Liver (tissue), 9 donors: ENCODE results near the gene PAX8. TPM values are rescaled to one million over a fixed set of nuclear protein-coding genes. Genes with fewer than 3 reads are reported as not detected.
A peak's percentile ranks its signal among the peaks of the same experiment; 100 is the strongest.

Experiments
- DNase-seq: peaks from one replicate; pipeline ENCODE4 v3.0.0-alpha.2; 2017; ENCODE audit warnings: low spot score
- H3K27ac ChIP-seq, 2 donors: one replicate each; pipeline ENCODE4 v1.7.0; 2013; ENCODE audit warnings: inconsistent platforms in 2 of 2, low read length in 2 of 2, control low read depth in 1 of 2, low read depth in 1 of 2, mild to moderate bottlenecking in 1 of 2
- H3K27me3 ChIP-seq, 4 donors: one replicate each; pipeline versions ENCODE4 v1.6.1 to v1.7.0; 2013; ENCODE audit warnings: low read length in 3 of 4, inconsistent platforms in 1 of 4, mild to moderate bottlenecking in 1 of 4, moderate library complexity in 1 of 4; ENCODE audit not compliant: control insufficient read depth in 4 of 4, insufficient read depth in 4 of 4
- H3K36me3 ChIP-seq, 4 donors: one replicate each; pipeline versions ENCODE4 v1.6.1 to v1.7.0; 2013; ENCODE audit warnings: low read length in 3 of 4, mild to moderate bottlenecking in 3 of 4, low read depth in 1 of 4, moderate library complexity in 1 of 4; ENCODE audit not compliant: control insufficient read depth in 4 of 4, insufficient read depth in 3 of 4
- H3K4me1 ChIP-seq, 4 donors: one replicate each; pipeline versions ENCODE4 v1.6.1 to v1.7.0; 2013; ENCODE audit warnings: low read length in 3 of 4, mild to moderate bottlenecking in 3 of 4, moderate library complexity in 1 of 4; ENCODE audit not compliant: control insufficient read depth in 4 of 4, insufficient read depth in 4 of 4
- H3K4me3 ChIP-seq, 3 donors: one replicate each; pipeline versions ENCODE4 v1.6.1 to v1.7.0; 2013; ENCODE audit warnings: low read length in 3 of 3, control low read depth in 1 of 3, low read depth in 1 of 3, mild to moderate bottlenecking in 1 of 3
- H3K9ac ChIP-seq, 2 donors: one replicate each; pipeline ENCODE4 v1.7.0; 2013; ENCODE audit warnings: low read length in 2 of 2, mild to moderate bottlenecking in 2 of 2, moderate library complexity in 2 of 2, control low read depth in 1 of 2, low read depth in 1 of 2
- H3K9me3 ChIP-seq, 4 donors: one replicate each; pipeline versions ENCODE4 v1.6.1 to v1.7.0; 2013; ENCODE audit warnings: low read length in 3 of 4; ENCODE audit not compliant: control insufficient read depth in 4 of 4
- ATF3 ChIP-seq: IDR thresholded peaks from 2 replicates; pipeline ENCODE4 v1.6.1; 2016; ENCODE audit warnings: antibody characterized with exemption
- CTCF ChIP-seq: fragments of 150-350 bp; IDR thresholded peaks from 2 replicates; pipeline ENCODE4 v1.5.1; 2017; ENCODE audit warnings: improper control_type of control experiment, low read depth, low read length; ENCODE audit not compliant: missing input control
- EGR1 ChIP-seq, 2 donors: IDR thresholded peaks; 2 replicates each; pipeline ENCODE4 v1.6.1; 2016 to 2018; ENCODE audit warnings: antibody characterized with exemption in 2 of 2, low read depth in 2 of 2
- FOXA1 ChIP-seq: IDR thresholded peaks from 2 replicates; pipeline ENCODE4 v1.6.1; 2016; ENCODE audit warnings: antibody characterized with exemption
- FOXA2 ChIP-seq: IDR thresholded peaks from 2 replicates; pipeline ENCODE4 v1.6.1; 2016; ENCODE audit warnings: antibody characterized with exemption
- GABPA ChIP-seq, 2 donors: IDR thresholded peaks in 1 of 2; conservative IDR thresholded peaks in 1 of 2; 2 replicates each; pipeline ENCODE4 v1.6.1; 2016; ENCODE audit warnings: antibody characterized with exemption in 2 of 2, mild to moderate bottlenecking in 1 of 2, moderate library complexity in 1 of 2
- HNF4A ChIP-seq, 2 donors: conservative IDR thresholded peaks; 2 replicates each; pipeline ENCODE4 v1.6.1; 2016; ENCODE audit warnings: antibody characterized with exemption in 2 of 2, mild to moderate bottlenecking in 2 of 2
- HNF4G ChIP-seq: IDR thresholded peaks from 2 replicates; pipeline ENCODE4 v1.6.1; 2016; ENCODE audit warnings: antibody characterized with exemption
- JUND ChIP-seq, 2 donors: IDR thresholded peaks; 2 replicates each; pipeline ENCODE4 v1.6.1; 2016; ENCODE audit warnings: antibody characterized with exemption in 2 of 2
- MAX ChIP-seq: IDR thresholded peaks from 2 replicates; pipeline ENCODE4 v1.6.1; 2016; ENCODE audit warnings: antibody characterized with exemption
- NR2F2 ChIP-seq: IDR thresholded peaks from 2 replicates; pipeline ENCODE4 v1.6.1; 2016; ENCODE audit warnings: antibody characterized with exemption
- RAD21 ChIP-seq, 2 donors: IDR thresholded peaks; 2 replicates each; pipeline ENCODE4 v1.6.1; 2016; ENCODE audit warnings: antibody characterized with exemption in 2 of 2, mild to moderate bottlenecking in 2 of 2
- REST ChIP-seq: IDR thresholded peaks from 2 replicates; pipeline ENCODE4 v1.6.1; 2016; ENCODE audit warnings: antibody characterized with exemption, mild to moderate bottlenecking
- RXRA ChIP-seq, 2 donors: IDR thresholded peaks; 2 replicates each; pipeline ENCODE4 v1.6.1; 2017 to 2018; ENCODE audit warnings: antibody characterized with exemption in 2 of 2, mild to moderate bottlenecking in 1 of 2
- SP1 ChIP-seq: IDR thresholded peaks from 2 replicates; pipeline ENCODE4 v1.6.1; 2018; ENCODE audit warnings: antibody characterized with exemption, mild to moderate bottlenecking
- TAF1 ChIP-seq: conservative IDR thresholded peaks from 2 replicates; pipeline ENCODE4 v1.6.1; 2016; ENCODE audit warnings: antibody characterized with exemption, mild to moderate bottlenecking
- YY1 ChIP-seq: IDR thresholded peaks from 2 replicates; pipeline ENCODE4 v1.6.1; 2016; ENCODE audit warnings: antibody characterized with exemption, mild to moderate bottlenecking
- ZBTB33 ChIP-seq: IDR thresholded peaks from 2 replicates; pipeline ENCODE4 v1.6.1; 2016; ENCODE audit warnings: antibody characterized with exemption
- WGBS: extraction: QIAGEN DNeasy Blood & Tissue Kit; methylation state at CpG from one replicate; pipeline ENCODE4 v1.1.7; 2013; 5-methylcytosine and 5-hydroxymethylcytosine counted together
- polyA plus RNA-seq, 2 donors: library from polyadenylated mRNA; stranded (reverse) in 1 of 2; unstranded in 1 of 2; fragments of 200-250 nt in 1 of 2; fragments of >200 nt in 1 of 2; fragmentation: Nextera tagmentation in 1 of 2; extraction: Ambion mirVana in 1 of 2; gene quantifications; one replicate each; pipeline versions ENCODE4 v1.2.1 to v1.2.3, GENCODE V29; 2013 to 2015
- total RNA-seq, 2 donors: library from RNA; depleted of rRNA; stranded (reverse); fragments of >200 nt; gene quantifications; one replicate each; pipeline ENCODE4 v1.2.3, GENCODE V29; 2014
- donor health status: healthy.
- donor health status: healthy.
- donor health status: healthy.
- donor health status: healthy.
- donor health status: healthy.

Gene PAX8
- total and polyA plus RNA-seq, 4 donors, result 0.09 to 0.85 (median 0.33) TPM

- no peak overlapping the region for H3K9ac ChIP-seq
- no peak for TF ChIP-seq NR2F2
- no peak for TF ChIP-seq EGR1 (IDR thresholded peaks at IDR 0.05; ENCODE audit: low read depth in 2 of 2)
- no peak for TF ChIP-seq SP1
- TF ChIP-seq GABPA (IDR thresholded peaks at IDR 0.05 in 1 of 2, conservative IDR thresholded peaks at IDR 0.05 in 1 of 2), result no peak
- no peak for TF ChIP-seq HNF4G
- TF ChIP-seq HNF4A (conservative IDR thresholded peaks at IDR 0.05), result no peak
- TF ChIP-seq ATF3, result no peak
- peaks cover 12 to 38% (median 24%) of the 10 kb centered on the region in 4 donors for H3K4me1 ChIP-seq
- no peaks in the 10 kb centered on the region for H3K27me3 ChIP-seq
- H3K9me3 ChIP-seq, result no peaks in the 10 kb centered on the region
- no peak for DNase-seq
- H3K36me3 ChIP-seq, result peaks cover 0 to 3% (median 1%) of the 10 kb centered on the region in 4 donors
- WGBS, result 87% methylated on average over 5 of the region's 5 CpGs
- no peak overlapping the region for H3K27ac ChIP-seq
- H3K4me3 ChIP-seq, result no peak overlapping the region
Observed at GRCh38 chr2:113186433-113186796, 92.3 kb downstream of the PAX8 start.

- no peak overlapping the region for H3K4me3 ChIP-seq
- H3K9ac ChIP-seq, result no peak overlapping the region
- TF ChIP-seq ZBTB33 (no peak), HNF4A (conservative IDR thresholded peaks at IDR 0.05) (peak; percentile 50 to 79), GABPA (IDR thresholded peaks at IDR 0.05 in 1 of 2, conservative IDR thresholded peaks at IDR 0.05 in 1 of 2) (no peak), MAX (peak; percentile 42), RAD21 (IDR thresholded peaks at IDR 0.05) (peak; percentile 19 to 58), EGR1 (IDR thresholded peaks at IDR 0.05; ENCODE audit: low read depth in 2 of 2) (no peak), CTCF (no peak), ATF3 (no peak), TAF1 (no peak), REST (no peak), HNF4G (no peak), NR2F2 (no peak), SP1 (peak; percentile 30), JUND (IDR thresholded peaks at IDR 0.05) (peak in 1 of 2 donors; percentile 24), FOXA2 (no peak), RXRA (IDR thresholded peaks at IDR 0.05) (peak; percentile 82 to 87), YY1 (peak; percentile 34), FOXA1 (no peak)
- H3K36me3 ChIP-seq, result peaks cover 0 to 1% (median under 1%) of the 10 kb centered on the region in 4 donors
- no peak for DNase-seq
- no peaks in the 10 kb centered on the region for H3K9me3 ChIP-seq
- peaks cover 14 to 44% (median 28%) of the 10 kb centered on the region in 4 donors for H3K4me1 ChIP-seq
- peak overlapping the region in 1 of 2 donors; percentile 13 for H3K27ac ChIP-seq
- WGBS, result 63% methylated on average over 10 of the region's 10 CpGs
- no peaks in the 10 kb centered on the region for H3K27me3 ChIP-seq
Observed at GRCh38 chr2:113185664-113186432, 92.9 kb downstream of the PAX8 start.
